ENCODE results near the gene MCOLN1. TPM values are rescaled to one million over a fixed set of nuclear protein-coding genes. Genes with fewer than 3 reads are reported as not detected.

The MCOLN1 gene
- total and polyA plus RNA-seq, 9 of the 15 experiments (the other 6 are each of a cell fraction or from before 2014, with no cell fraction given) = 0.25 to 15.4 (median 7.1) TPM

DNA sequence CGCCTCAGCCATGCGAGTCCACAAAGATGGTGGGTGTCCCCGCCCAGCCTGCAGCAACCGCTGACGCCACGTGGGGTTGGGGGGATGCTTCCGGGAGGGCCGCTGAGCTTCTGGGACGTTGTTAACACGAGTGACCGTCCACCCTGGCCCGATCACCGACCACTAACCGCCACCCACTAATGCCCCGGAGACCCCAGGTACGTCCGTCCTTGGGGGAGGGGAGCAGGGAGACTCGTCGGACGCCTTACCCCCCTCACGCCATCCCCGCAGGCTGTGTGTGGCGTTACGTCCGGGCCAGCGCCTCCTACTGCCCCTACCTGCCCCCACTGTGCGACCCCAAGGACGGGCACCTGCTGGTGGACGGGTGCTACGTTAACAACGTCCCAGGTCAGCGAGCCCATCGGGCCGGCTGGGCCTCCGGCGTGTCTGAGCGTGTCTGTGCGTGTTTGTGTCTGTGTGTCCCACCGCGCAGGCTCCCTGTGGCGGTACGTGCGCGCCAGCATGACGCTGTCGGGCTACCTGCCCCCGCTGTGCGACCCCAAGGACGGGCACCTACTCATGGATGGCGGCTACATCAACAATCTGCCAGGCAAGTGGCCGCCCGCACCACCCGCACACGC lies 34.4 kb downstream of the MCOLN1 start (continued):
- TF ChIP-seq, protein P1, sequence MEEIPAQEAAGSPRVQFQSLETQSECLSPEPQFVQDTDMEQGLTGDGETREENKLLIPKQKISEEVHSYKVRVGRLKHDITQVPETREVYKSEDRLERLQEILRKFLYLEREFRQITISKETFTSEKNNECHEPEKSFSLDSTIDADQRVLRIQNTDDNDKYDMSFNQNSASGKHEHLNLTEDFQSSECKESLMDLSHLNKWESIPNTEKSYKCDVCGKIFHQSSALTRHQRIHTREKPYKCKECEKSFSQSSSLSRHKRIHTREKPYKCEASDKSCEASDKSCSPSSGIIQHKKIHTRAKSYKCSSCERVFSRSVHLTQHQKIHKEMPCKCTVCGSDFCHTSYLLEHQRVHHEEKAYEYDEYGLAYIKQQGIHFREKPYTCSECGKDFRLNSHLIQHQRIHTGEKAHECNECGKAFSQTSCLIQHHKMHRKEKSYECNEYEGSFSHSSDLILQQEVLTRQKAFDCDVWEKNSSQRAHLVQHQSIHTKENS (CRISPR knock-in tag; IDR thresholded peaks at IDR 0.05) = no peak
- TF ChIP-seq, protein P2, sequence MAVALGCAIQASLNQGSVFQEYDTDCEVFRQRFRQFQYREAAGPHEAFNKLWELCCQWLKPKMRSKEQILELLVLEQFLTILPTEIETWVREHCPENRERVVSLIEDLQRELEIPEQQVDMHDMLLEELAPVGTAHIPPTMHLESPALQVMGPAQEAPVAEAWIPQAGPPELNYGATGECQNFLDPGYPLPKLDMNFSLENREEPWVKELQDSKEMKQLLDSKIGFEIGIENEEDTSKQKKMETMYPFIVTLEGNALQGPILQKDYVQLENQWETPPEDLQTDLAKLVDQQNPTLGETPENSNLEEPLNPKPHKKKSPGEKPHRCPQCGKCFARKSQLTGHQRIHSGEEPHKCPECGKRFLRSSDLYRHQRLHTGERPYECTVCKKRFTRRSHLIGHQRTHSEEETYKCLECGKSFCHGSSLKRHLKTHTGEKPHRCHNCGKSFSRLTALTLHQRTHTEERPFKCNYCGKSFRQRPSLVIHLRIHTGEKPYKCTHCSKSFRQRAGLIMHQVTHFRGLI (CRISPR knock-in tag; IDR thresholded peaks at IDR 0.05) = no peak
- TF ChIP-seq KDM5B (IDR thresholded peaks at IDR 0.05; ENCODE audit: insufficient replicate concordance, low read depth, low read length) = no peak
- TF ChIP-seq HDAC2 (IDR thresholded peaks at IDR 0.05) = no peak
- no peak for TF ChIP-seq SRSF3 (IDR thresholded peaks at IDR 0.05; ENCODE audit: insufficient read depth, low read length)
- no peak for TF ChIP-seq MTA3 (IDR thresholded peaks at IDR 0.05; ENCODE audit: borderline replicate concordance)
- no peak for TF ChIP-seq HDAC3 (IDR thresholded peaks at IDR 0.05; ENCODE audit: borderline replicate concordance, partially characterized antibody)
- no peak for TF ChIP-seq ZNF354B (CRISPR knock-in tag; IDR thresholded peaks at IDR 0.05)
- no peak for TF ChIP-seq ZNF584 (CRISPR knock-in tag; IDR thresholded peaks at IDR 0.05; ENCODE audit: low read depth)
- no peak for TF ChIP-seq ZNF3 (CRISPR knock-in tag; IDR thresholded peaks at IDR 0.05)
- TF ChIP-seq JUNB (CRISPR knock-in tag; conservative IDR thresholded peaks at IDR 0.05) = no peak
- TF ChIP-seq, protein P3, sequence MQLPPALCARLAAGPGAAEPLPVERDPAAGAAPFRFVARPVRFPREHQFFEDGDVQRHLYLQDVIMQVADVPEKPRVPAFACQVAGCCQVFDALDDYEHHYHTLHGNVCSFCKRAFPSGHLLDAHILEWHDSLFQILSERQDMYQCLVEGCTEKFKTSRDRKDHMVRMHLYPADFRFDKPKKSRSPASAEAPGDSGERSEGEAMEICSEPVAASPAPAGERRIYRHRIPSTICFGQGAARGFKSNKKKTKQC (CRISPR knock-in tag; IDR thresholded peaks at IDR 0.05) = no peak

Measured in K562 (cell line).